DMS 273 (cell line): ENCODE results near the gene ARL10.

ENCODE experiments used
- DNase-seq: peaks from one replicate; lab custom pipeline; 2025; ENCODE audit not compliant: unreplicated experiment; lab: John Stamatoyannopoulos, UW

The ARL10 gene, protein sequence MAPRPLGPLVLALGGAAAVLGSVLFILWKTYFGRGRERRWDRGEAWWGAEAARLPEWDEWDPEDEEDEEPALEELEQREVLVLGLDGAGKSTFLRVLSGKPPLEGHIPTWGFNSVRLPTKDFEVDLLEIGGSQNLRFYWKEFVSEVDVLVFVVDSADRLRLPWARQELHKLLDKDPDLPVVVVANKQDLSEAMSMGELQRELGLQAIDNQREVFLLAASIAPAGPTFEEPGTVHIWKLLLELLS

DNA sequence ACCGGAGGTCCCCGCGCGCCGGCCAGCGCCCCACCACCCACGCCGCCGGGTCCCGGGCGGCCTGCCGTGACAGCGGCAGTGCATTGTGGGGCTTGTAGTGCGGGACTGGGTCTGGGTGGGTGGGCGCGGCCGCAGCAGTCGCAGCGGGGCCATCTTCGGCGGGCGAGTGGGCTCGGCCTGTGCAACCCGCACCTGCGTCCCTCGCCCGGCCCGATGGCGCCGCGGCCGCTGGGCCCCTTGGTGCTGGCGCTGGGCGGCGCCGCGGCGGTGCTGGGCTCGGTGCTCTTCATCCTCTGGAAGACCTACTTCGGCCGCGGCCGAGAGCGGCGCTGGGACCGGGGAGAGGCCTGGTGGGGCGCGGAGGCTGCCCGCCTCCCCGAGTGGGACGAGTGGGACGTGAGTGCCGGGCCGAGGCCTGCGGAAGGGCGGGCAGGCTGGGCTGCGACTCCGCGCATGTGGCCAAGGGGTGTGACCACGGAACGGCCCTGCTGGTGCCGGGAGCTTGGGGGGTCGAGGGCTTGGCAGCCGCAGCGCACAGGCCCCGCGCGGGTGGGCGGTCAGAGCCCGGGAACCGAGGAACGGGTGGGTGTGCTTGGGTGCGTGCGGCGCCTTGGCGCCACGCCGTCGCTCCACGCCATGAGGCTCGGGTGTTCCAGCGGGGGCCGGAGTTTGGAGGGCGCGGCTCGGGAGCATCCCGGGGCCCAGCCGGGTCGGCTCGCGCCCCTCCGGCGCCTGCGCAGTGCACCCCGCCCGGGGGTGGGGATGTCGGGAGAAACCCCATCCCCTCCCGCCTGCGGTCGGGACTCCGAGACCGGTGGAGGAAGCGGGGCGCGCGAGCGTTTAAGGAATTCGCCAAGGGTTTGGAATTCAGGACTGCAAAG is at the start of gene ARL10:
Gene ARL10, plus strand, starts transcription at position 137 of the 881 bp plus-strand sequence. Its CDS starts 77 bp downstream, at position 214.
- peak; percentile 69 for DNase-seq

GRCh38 chr5:176317534-176318374 is 47.5 kb upstream of the ARL10 start:
- DNase-seq: no peak

- no peak for DNase-seq
These were observed 45.3 kb upstream of the ARL10 start for GRCh38 chr5:176319827-176320554.

- DNase-seq: no peak
These were observed 44.7 kb upstream of the ARL10 start for GRCh38 chr5:176320577-176320976.

- no peak for DNase-seq
These were observed 31.1 kb upstream of the ARL10 start for GRCh38 chr5:176334031-176334770.

GRCh38 chr5:176337913-176338312 is 27.4 kb upstream of the ARL10 start:
- DNase-seq: no peak

GRCh38 chr5:176339304-176339703 is 26.0 kb upstream of the ARL10 start:
- DNase-seq: no peak

DNA sequence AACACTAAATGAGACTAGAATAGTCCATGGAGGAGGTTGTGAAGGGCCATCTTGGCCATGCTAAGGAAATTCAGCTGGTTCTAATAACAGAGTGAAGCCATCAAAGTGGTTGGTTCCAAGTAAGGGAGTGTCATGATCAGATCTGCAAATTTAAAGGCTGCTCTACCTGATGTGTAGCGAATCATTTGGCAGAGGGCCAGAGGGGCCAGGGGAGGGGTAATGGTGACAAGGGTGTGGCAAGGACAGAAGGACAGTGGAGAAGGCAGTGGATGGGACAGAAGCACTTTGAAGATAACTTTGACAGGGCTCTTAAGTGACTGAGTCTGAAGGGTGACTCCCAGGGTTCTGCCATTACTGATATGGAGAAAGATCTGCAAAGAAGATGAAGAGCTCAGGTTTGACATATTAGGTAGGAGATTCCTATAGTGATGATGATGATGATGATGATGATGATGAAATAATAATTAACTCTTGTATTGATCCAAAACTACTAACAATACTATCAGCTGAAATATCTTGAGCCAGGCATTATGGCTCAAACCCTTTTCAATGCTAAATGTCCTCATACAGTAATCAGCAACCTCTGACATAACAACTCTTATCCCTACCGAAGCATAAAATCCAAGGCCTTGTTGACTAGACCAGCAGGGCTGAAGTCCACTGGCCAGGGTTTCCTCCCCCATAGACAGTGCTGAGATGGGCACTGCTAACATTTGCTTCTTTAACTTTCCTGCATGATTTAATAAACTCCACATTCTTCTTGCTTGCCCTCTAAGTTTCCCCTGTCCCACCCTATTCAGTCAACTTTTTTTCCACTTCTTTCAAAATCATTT is 23.7 kb upstream of the ARL10 start:
- no peak for DNase-seq

- no peak for DNase-seq
These were observed 23.2 kb upstream of the ARL10 start for GRCh38 chr5:176342158-176342483.

DNA sequence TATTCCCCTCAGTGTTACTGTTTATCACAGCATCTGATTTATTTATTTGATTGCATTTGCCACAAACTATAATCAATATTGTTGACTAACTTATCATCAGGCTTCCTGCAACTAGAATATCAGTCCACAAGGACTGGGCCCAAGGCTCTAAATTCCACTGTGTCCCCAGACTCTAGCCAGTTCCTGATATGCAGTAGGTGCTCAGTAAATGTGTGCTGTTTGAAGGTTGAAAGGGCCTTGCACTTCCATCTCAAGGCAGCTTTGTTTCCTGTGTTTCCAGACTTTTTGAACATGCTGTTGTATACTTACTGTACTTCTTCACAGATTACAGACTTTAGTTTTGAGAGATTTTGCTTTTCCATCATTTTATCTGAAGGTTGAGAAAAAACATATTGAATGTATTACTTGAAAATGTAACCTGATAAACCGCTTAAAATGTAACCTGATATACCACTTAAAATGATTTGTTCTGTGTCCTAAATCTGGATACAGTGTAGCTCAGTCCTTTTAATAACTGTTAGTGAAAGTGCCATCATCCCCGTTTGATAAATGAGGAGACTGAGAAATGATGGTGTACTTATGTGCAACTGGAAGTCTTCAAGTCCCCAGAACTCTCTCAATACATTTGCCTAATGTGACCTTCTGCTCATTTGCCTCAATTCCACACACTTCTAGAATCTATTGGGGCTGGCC is 22.4 kb upstream of the ARL10 start:
- no peak for DNase-seq

- no peak for DNase-seq
These were observed 14.9 kb upstream of the ARL10 start for GRCh38 chr5:176350416-176350815.

DNA sequence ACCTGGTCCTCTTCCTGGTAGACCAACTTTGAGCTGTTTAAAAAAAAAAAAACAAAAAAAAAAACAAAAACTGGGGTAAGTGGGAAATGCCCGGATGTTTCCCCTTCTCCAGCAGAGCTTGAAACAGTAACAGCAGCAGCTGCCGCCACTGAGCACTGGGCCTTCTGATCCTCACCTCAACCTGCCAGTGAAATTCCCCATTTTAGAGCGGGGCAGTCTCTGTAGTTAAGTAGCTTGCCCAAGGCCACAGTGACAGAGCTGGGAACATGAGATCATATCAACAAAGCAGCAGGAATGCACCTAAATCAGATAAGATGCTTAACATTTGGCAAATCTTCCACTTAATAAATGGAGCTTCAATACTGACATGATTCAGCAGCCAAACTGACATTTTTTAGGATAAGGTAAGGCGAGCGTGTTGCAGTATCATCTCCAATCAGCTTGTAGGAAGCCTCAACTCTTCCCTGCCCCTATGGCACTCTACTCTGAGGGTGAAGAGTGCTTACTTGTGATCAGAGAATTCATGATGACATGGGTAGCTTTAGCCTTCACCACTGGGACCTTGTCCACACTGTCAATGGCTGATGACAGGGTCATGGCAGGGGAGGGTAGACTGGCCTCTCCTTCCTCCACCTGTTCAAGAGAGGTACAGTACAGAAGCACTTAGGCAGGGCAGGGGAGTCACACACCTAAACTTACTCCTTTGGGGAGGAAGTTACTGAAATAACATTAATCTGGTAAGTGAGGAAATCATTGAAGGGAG is 13.0 kb upstream of the ARL10 start:
- DNase-seq: no peak

GRCh38 chr5:176353533-176353932 is 11.8 kb upstream of the ARL10 start:
- DNase-seq: no peak

- DNase-seq: no peak
These were observed 9.7 kb upstream of the ARL10 start for GRCh38 chr5:176355400-176356178.

DNA sequence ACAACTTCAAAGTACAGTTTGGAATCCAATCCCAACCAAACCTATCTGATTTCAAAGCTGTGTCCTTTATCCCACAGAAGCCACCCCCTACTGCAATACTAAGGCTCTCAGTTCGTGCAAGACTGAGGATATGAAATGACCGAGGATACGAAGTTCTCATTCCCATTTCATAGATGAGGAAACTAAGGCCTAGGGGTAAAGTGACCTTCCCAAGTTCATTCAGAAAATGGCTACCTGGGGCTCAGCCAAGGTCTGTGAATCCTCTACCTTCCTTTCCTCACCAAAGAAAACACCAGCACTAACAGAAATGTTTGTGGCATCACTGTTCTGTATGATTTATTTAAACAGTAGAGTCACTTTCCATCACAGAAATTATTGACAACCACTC is 9.1 kb upstream of the ARL10 start:
- DNase-seq: no peak

- DNase-seq: no peak
These were observed 5.6 kb upstream of the ARL10 start for GRCh38 chr5:176359658-176360057.

GRCh38 chr5:176360894-176361436 is 4.3 kb upstream of the ARL10 start:
- no peak for DNase-seq
